ENCODE data around the gene DYSF.

The DYSF gene

GRCh38 chr2:71603851-71604725, 150.7 kb downstream of the DYSF start:
- DNase-seq (ENCODE audit: low spot score): no peak

- DNase-seq (ENCODE audit: low spot score): no peak
Measured at GRCh38 chr2:71604726-71605120, 151.4 kb downstream of the DYSF start.

GRCh38 chr2:71605173-71605641, 151.8 kb downstream of the DYSF start:
- no peak for DNase-seq (ENCODE audit: low spot score)

GRCh38 chr2:71605781-71606241, 152.4 kb downstream of the DYSF start:
- no peak for DNase-seq (ENCODE audit: low spot score)

- DNase-seq (ENCODE audit: low spot score): no peak
Measured at GRCh38 chr2:71606244-71606643, 152.9 kb downstream of the DYSF start.

- no peak for DNase-seq (ENCODE audit: low spot score)
Measured at GRCh38 chr2:71607151-71607889, 154.0 kb downstream of the DYSF start.

GRCh38 chr2:71608034-71608433, 154.7 kb downstream of the DYSF start:
- no peak for DNase-seq (ENCODE audit: low spot score)

GRCh38 chr2:71608441-71608840, 155.1 kb downstream of the DYSF start:
- DNase-seq (ENCODE audit: low spot score): no peak

GRCh38 chr2:71609029-71609428, 155.7 kb downstream of the DYSF start:
- no peak for DNase-seq (ENCODE audit: low spot score)

- DNase-seq (ENCODE audit: low spot score): no peak
Measured at GRCh38 chr2:71609441-71609840, 156.1 kb downstream of the DYSF start.

- peak; percentile 63 for DNase-seq (ENCODE audit: low spot score)
Measured at GRCh38 chr2:71609958-71610357, 156.6 kb downstream of the DYSF start.

- DNase-seq (ENCODE audit: low spot score): no peak
Measured at GRCh38 chr2:71610671-71611070, 157.3 kb downstream of the DYSF start.

- no peak for DNase-seq (ENCODE audit: low spot score)
Measured at GRCh38 chr2:71611247-71611646, 157.9 kb downstream of the DYSF start.

GRCh38 chr2:71611781-71612527, 158.6 kb downstream of the DYSF start:
- no peak for DNase-seq (ENCODE audit: low spot score)

GRCh38 chr2:71612581-71613402, 159.4 kb downstream of the DYSF start:
- no peak for DNase-seq (ENCODE audit: low spot score)

- no peak for DNase-seq (ENCODE audit: low spot score)
Measured at GRCh38 chr2:71613403-71613952, 160.1 kb downstream of the DYSF start.

- DNase-seq (ENCODE audit: low spot score): no peak
Measured at GRCh38 chr2:71613953-71614925, 160.9 kb downstream of the DYSF start.

GRCh38 chr2:71614976-71615766, 161.8 kb downstream of the DYSF start:
- DNase-seq (ENCODE audit: low spot score): no peak

All from SW480 (cell line).